A549 (cell line): ENCODE data around the gene BCL11B. TPM values are rescaled to one million over a fixed set of nuclear protein-coding genes. Genes with fewer than 3 reads are reported as not detected.

Source experiments
- ATAC-seq, 2 experiments: fragments of 200-7000 bp in 1 of 2; fragments of >200 bp in 1 of 2; cut with Nextera tagmentation in 1 of 2; cut with Tn5 transposase in 1 of 2; 3 replicates each; pipeline versions ENCODE4 v1.8.0 to v1.9.1; 2018 to 2020; ENCODE audit warnings: mild to moderate bottlenecking in 1 of 2, moderate library complexity in 1 of 2
- CTCF ChIA-PET: fragments of 300-600 bp; sonication (Branson Sonifier 250); formaldehyde crosslinking; extraction: SDS; loops from one replicate; lab custom pipeline; 2021; ENCODE audit warnings: antibody characterized with exemption, inconsistent platforms; lab: Yijun Ruan, JAX
- POLR2A ChIA-PET: fragments of 350-600 bp; formaldehyde crosslinking; extraction: SDS; loops from one replicate; lab custom pipeline; 2021; ENCODE audit warnings: antibody characterized with exemption, inconsistent platforms; lab: Yijun Ruan, JAX
- DNase-seq, 2 experiments: peaks; one replicate each; pipeline versions ENCODE4 v3.0.0 to v3.0.0-alpha.2; 2011 to 2016; ENCODE audit warnings: low read depth in 1 of 2, low spot score in 1 of 2
- FAIRE-seq: peaks from 2 replicates; lab custom pipeline; 2011; peaks lifted over from hg19 to GRCh38; lab: Jason Lieb, UNC
- H3K27ac ChIP-seq, 2 experiments: fragments of >200 bp; sonication (Bioruptor Twin); formaldehyde crosslinking; 3 replicates each; pipeline ENCODE4 v1.5.1; 2016 to 2017
- H3K4me1 ChIP-seq: fragments of >200 bp; sonication (Bioruptor Twin); formaldehyde crosslinking; 3 replicates; pipeline ENCODE4 v1.6.1; 2016
- H3K4me2 ChIP-seq: fragments of >200 bp; sonication (Bioruptor Twin); formaldehyde crosslinking; 3 replicates; pipeline ENCODE4 v1.6.1; 2016
- H3K4me3 ChIP-seq: fragments of >200 bp; sonication (Bioruptor Twin); formaldehyde crosslinking; 3 replicates; pipeline ENCODE4 v1.5.1; 2016
- H3K9me3 ChIP-seq: fragments of >200 bp; sonication (Bioruptor Twin); formaldehyde crosslinking; 3 replicates; pipeline ENCODE4 v1.6.1; 2016
- BCL3 ChIP-seq: fragments of >200 bp; sonication (Bioruptor Twin); formaldehyde crosslinking; IDR thresholded peaks from 3 replicates; pipeline ENCODE4 v1.6.1; 2016
- CBX2 ChIP-seq: fragments of 200-600 bp; sonication (generic); IDR thresholded peaks from 2 replicates; pipeline ENCODE4 v1.6.1; 2016; ENCODE audit warnings: low read depth, mild to moderate bottlenecking, borderline replicate concordance
- CBX8 ChIP-seq: fragments of 200-600 bp; sonication (generic); IDR thresholded peaks from 2 replicates; pipeline ENCODE4 v1.6.1; 2016
- CTCF ChIP-seq: fragments of >200 bp; sonication (Bioruptor Twin); formaldehyde crosslinking; IDR thresholded peaks from 3 replicates; pipeline ENCODE4 v1.5.1; 2016
- EHMT2 ChIP-seq: fragments of 200-600 bp; sonication (generic); IDR thresholded peaks from 2 replicates; pipeline ENCODE4 v1.6.1; 2016; ENCODE audit warnings: antibody characterized with exemption, low read depth, mild to moderate bottlenecking, moderate library complexity
- ELK1 ChIP-seq: fragments of 150-350 bp; IDR thresholded peaks from 2 replicates; pipeline ENCODE4 v1.6.1; 2014; ENCODE audit warnings: low read depth, mild to moderate bottlenecking, low read length
- EP300 ChIP-seq, 2 experiments: fragments of >200 bp; sonication (Bioruptor Twin); formaldehyde crosslinking; IDR thresholded peaks; 2 replicates in 1 of 2; 3 replicates in 1 of 2; pipeline ENCODE4 v1.6.1; 2016 to 2017
- HES2 ChIP-seq: fragments of >200 bp; sonication (Bioruptor Twin); formaldehyde crosslinking; IDR thresholded peaks from 2 replicates; pipeline ENCODE4 v1.6.1; 2016
- KDM1A ChIP-seq: fragments of 200-600 bp; sonication (generic); IDR thresholded peaks from 2 replicates; pipeline ENCODE4 v1.6.1; 2016; ENCODE audit warnings: low read depth, mild to moderate bottlenecking
- NPAS2 ChIP-seq: fragments of 250-450 bp; sonication (Bioruptor Pico); IDR thresholded peaks from 2 replicates; pipeline ENCODE4 v1.8.0; 2022; ENCODE audit warnings: mild to moderate bottlenecking, moderate library complexity, borderline replicate concordance
- POLR2A ChIP-seq: IDR thresholded peaks from 2 replicates; pipeline ENCODE4 v1.6.1; 2012; ENCODE audit warnings: mild to moderate bottlenecking, low read length
- POLR2AphosphoS2 ChIP-seq: conservative IDR thresholded peaks from 2 replicates; pipeline ENCODE4 v1.6.1; 2012; ENCODE audit warnings: low read length, improper control_type of control experiment, inconsistent platforms
- RARB ChIP-seq: fragments of 250-450 bp; sonication (Bioruptor Pico); IDR thresholded peaks from 2 replicates; pipeline ENCODE4 v1.8.0; 2021; ENCODE audit warnings: mild to moderate bottlenecking, moderate library complexity
- RFX5 ChIP-seq: fragments of 450-650 bp; IDR thresholded peaks from 2 replicates; pipeline ENCODE4 v1.7.1; 2014; ENCODE audit warnings: antibody characterized with exemption, mild to moderate bottlenecking, moderate library complexity
- USF2 ChIP-seq: fragments of 450-650 bp; IDR thresholded peaks from 2 replicates; pipeline ENCODE4 v1.6.1; 2014; ENCODE audit warnings: antibody characterized with exemption
- ZC3H11A ChIP-seq: fragments of 450-650 bp; IDR thresholded peaks from 2 replicates; pipeline ENCODE4 v1.6.1; 2014; ENCODE audit warnings: antibody characterized with exemption, mild to moderate bottlenecking
- WGBS: methylation state at CpG from one replicate; pipeline ENCODE4 v1.1.6; 2017; ENCODE audit errors: missing lambda C conversion rate; 5-methylcytosine and 5-hydroxymethylcytosine counted together
- polyA plus RNA-seq, 4 experiments: library from polyadenylated mRNA; depleted of rRNA in 3 of 4; stranded (reverse); fragments of >200 nt; fragmentation: RNase III in 1 of 4; extraction: RNeasy Plus Mini Kit Qiagen cat#74134 plus additional on column Dnase treatment in 1 of 4; gene quantifications; 2 replicates in 3 of 4; 3 replicates in 1 of 4; pipeline ENCODE4 v1.2.3, GENCODE V29; 2011 to 2017

The BCL11B gene
- polyA plus RNA-seq, 2 of the 4 experiments (the other 2 are of a cell fraction): 0.43 to 0.49 TPM

GRCh38 chr14:99312106-99312505 lies 40.1 kb upstream of the BCL11B start:
- FAIRE-seq (no peak), ATAC-seq (no peak), DNase-seq (no peak)
- H3K4me1 ChIP-seq: peaks cover 31% of the 10 kb centered on the region
- no peak overlapping the region for H3K27ac ChIP-seq
- ChIA-PET CTCF (interaction anchor here (0.6 to 1.9 kb wide), 6 partner anchors 8 to 103 kb away, joined by 3 to 15 read pairs (median 4); no protein-coding TSS in a partner anchor), POLR2A (no interaction called here)
- H3K4me2 ChIP-seq: no peak overlapping the region
- WGBS: 94% methylated on average over 7 of the region's 7 CpGs
- H3K9me3 ChIP-seq: no peaks in the 10 kb centered on the region
- no peak overlapping the region for H3K4me3 ChIP-seq
- TF ChIP-seq BCL3 (no peak), POLR2AphosphoS2 (no peak), EHMT2 (no peak), CBX8 (no peak), ZC3H11A (no peak)

GRCh38 chr14:99309220-99309766 lies 37.3 kb upstream of the BCL11B start:
- no peak overlapping the region for H3K27ac ChIP-seq
- POLR2A ChIA-PET: no interaction called here
- TF ChIP-seq NPAS2 (CRISPR knock-in tag) (no peak), CBX8 (no peak), BCL3 (no peak), ELK1 (no peak), KDM1A (no peak), CTCF (no peak), POLR2AphosphoS2 (no peak), POLR2A (no peak), RARB (no peak), CBX2 (no peak), USF2 (no peak), EP300 (IDR thresholded peaks at IDR 0.05) (no peak), RFX5 (no peak), HES2 (no peak)
- TF ChIP-seq, all 56 proteins: peak for 0
- Histone ChIP-seq H3K9me3 (no peaks in the 10 kb centered on the region), H3K4me2 (no peak overlapping the region), H3K4me1 (peaks cover 3% of the 10 kb centered on the region; the same call in 2 of the 3 replicates), H3K4me3 (no peak overlapping the region)
- CTCF ChIA-PET: interaction anchor here (0.9 to 1.5 kb wide), 3 partner anchors 10 to 106 kb away, joined by 3 to 6 read pairs (median 3); no protein-coding TSS in a partner anchor
- no peak for ATAC-seq
- DNase-seq: no peak
- 92% methylated on average over 4 of the region's 4 CpGs for WGBS
- FAIRE-seq: no peak
